Effector memory CD8-positive, alpha-beta T cell (primary cell): ENCODE data around the gene MTA1.

Source experiments
- ATAC-seq: fragments of 150-1000 bp; cut with Tn5 transposase; replicated peaks from 2 replicates; pipeline ENCODE4 v1.10.0; 2021; ENCODE audit warnings: mild to moderate bottlenecking, moderate library complexity
- DNase-seq, 3 experiments: peaks; one replicate each; pipeline ENCODE4 v3.0.0; 2021
- H3K27ac Mint-ChIP-seq, 2 donors: one replicate each; pipeline ENCODE4 v1.8.0; 2022; ENCODE audit warnings: mild to moderate bottlenecking in 2 of 2, mixed read lengths in 2 of 2, moderate library complexity in 2 of 2
- H3K27me3 Mint-ChIP-seq, 2 donors: one replicate each; pipeline ENCODE4 v1.8.0; 2022; ENCODE audit warnings: mixed read lengths in 2 of 2
- H3K36me3 Mint-ChIP-seq: one replicate; pipeline ENCODE4 v1.8.0; 2022; ENCODE audit warnings: mild to moderate bottlenecking, moderate library complexity, mixed read lengths; ENCODE audit not compliant: insufficient read depth
- H3K4me1 Mint-ChIP-seq, 2 donors: one replicate each; pipeline ENCODE4 v1.8.0; 2022; ENCODE audit warnings: low read depth in 2 of 2, mixed read lengths in 2 of 2
- H3K4me3 Mint-ChIP-seq, 2 donors: one replicate each; pipeline ENCODE4 v1.8.0; 2022; ENCODE audit warnings: mild to moderate bottlenecking in 2 of 2, mixed read lengths in 2 of 2, moderate library complexity in 2 of 2
- H3K9me3 Mint-ChIP-seq, 2 donors: one replicate each; pipeline ENCODE4 v1.8.0; 2022; ENCODE audit warnings: mixed read lengths in 2 of 2

Gene MTA1

DNA sequence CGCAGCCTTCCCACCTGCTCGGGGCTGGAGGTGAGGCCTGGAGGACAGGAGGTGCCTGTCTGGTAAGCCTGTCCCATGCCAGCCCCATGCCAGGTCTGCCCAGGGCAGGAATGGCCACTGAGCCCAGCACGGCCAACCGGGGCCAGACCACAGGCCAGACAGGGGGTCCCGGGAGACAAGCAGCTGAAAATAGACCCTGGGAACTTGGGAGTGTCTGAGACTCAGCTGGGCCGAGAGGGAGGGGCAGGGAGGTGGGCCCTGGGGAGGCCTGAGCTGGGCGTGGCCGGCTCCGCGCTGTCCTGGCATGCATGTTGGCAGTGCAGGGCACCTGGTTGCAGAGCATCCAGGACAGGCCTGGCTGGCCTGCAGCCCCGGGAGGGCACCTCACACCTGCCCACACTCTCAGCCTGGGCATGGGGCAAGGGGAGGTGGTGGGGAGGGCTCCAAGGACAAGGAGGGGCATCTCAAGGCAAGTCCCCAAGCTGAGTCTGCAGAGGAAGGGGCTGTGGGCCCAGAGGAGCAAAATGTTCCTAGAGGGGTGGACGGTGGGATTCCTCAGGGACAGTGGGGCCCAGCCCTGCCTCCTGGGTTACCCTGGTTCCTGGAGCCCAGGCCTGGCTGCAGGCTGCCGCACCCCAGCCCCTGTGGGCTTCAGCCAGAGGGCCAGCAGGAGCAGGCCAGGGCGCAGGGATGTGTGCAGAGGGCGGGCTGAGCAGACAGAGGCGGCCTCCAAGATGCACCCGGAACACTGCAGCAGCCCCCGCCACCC, 63.9 kb downstream of the MTA1 start:
- DNase-seq (no peak), ATAC-seq (no peak)
- Mint-ChIP-seq H3K27me3 (no peaks in the 10 kb centered on the region), H3K9me3 (no peaks in the 10 kb centered on the region), H3K27ac (peak overlapping the region; percentile 100), H3K4me3 (peak overlapping the region; percentile 80 to 82), H3K36me3 (peaks cover 90% of the 10 kb centered on the region), H3K4me1 (peaks cover 48 to 51% of the 10 kb centered on the region in 2 donors)

DNA sequence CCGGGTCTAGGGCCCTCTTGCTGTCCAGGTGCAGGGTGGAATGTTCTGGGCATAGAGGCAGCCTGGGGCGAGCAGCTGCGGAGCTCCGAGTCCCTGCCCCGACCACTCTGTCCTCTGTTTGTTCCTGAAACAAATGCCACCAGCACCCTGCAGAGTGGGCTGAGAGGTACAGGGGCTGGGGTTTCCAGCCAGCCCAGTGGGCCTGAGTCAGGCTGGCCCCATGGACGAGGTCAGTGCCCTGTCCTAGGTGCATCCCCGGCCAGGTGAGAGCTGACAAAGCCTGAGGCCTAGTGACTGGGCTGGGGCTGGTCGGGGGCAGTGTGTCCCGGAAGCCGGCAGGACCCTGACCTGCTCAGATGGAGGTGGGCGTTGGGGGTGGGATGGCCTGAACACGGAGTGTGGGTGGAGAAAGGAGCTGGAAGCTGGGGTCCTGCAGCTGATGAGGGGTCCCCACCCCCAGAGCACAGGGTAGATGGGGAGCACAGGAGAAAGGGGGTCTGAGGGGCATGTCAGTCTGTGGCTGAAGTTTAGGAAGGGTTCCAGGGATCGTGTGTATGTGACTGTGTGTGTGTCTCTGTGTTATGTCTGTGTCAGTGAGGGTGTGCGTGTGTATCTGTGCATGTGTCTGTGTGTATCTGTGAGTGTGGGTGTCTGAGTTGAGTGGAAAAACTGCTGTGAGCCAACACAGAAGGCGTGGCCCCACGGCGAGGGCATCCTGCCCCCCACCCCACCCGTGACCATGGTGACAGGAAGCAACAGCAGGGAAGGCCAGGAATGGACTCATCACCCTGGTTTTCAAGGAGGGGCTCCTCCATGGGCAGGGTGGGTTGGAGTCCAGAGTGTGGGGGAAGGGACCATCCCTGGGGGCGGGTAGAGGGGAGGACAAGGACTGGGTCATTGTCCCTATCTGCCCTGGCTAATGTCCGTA, 64.7 kb downstream of the MTA1 start:
- H3K9me3 Mint-ChIP-seq = no peaks in the 10 kb centered on the region
- peak overlapping the region; percentile 88 to 91 for H3K4me3 Mint-ChIP-seq
- no peak for ATAC-seq
- peaks cover 56% of the 10 kb centered on the region in 2 donors for H3K4me1 Mint-ChIP-seq
- no peaks in the 10 kb centered on the region for H3K27me3 Mint-ChIP-seq
- peaks cover 95% of the 10 kb centered on the region for H3K36me3 Mint-ChIP-seq
- peak overlapping the region; percentile 100 for H3K27ac Mint-ChIP-seq
- peak in 2 of 3 experiments; percentile 44 to 68 for DNase-seq

DNA sequence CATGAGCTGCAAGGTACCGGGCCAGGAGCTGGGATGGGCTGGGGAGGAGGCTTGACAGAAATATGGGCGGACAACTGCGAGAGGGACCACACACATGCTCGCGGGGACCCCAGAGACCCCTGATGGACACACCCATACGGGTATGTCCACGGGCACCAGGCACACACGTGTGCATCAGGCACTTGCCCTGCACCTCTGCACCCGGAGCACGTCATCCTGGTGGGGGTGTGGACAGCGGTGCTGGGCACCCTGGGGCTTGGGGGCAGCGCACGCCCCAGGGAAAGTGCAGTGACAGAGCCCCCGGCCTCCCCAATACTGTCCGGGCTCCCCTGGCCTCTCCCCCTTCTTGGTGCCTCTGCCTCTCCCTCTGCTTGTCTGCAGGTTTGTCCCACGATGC, 65.4 kb downstream of the MTA1 start:
- peak overlapping the region; percentile 88 to 91 for H3K4me3 Mint-ChIP-seq
- DNase-seq (no peak), ATAC-seq (no peak)

DNA sequence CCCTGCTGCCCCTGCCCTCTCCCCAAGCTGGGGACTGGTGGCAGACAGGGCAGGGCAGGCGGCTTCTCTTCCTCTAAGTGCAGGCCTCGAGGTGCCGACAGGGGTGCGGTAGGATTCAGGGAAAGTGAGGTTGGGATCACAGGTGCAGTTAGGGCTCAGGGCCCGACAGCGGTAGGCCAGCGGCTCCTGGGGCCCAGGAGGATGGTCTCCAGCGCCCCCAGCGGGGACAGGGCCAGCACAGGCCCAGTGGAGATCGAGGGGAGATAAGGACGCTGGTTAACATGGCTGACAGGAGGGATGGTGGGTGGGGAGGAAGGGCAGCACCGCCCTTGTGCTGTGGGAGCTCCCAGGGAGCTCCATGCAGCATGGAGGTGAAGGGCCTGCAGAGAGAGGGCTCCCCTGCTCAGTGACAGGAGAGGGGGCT, 66.1 kb downstream of the MTA1 start:
- H3K27me3 Mint-ChIP-seq = no peaks in the 10 kb centered on the region
- peak overlapping the region; percentile 88 to 91 for H3K4me3 Mint-ChIP-seq
- H3K36me3 Mint-ChIP-seq = peaks cover 95% of the 10 kb centered on the region
- H3K9me3 Mint-ChIP-seq = no peaks in the 10 kb centered on the region
- DNase-seq (peak; percentile 57 to 68 (median 66)), ATAC-seq (peak; percentile 1)
- peak overlapping the region; percentile 100 for H3K27ac Mint-ChIP-seq
- peaks cover 53 to 55% of the 10 kb centered on the region in 2 donors for H3K4me1 Mint-ChIP-seq

More for the DNA sequence above, 65.4 kb downstream of the MTA1 start:
- Mint-ChIP-seq H3K4me1 (peaks cover 56 to 58% of the 10 kb centered on the region in 2 donors), H3K9me3 (no peaks in the 10 kb centered on the region), H3K27me3 (no peaks in the 10 kb centered on the region), H3K36me3 (peaks cover 95% of the 10 kb centered on the region), H3K27ac (peak overlapping the region; percentile 100)

DNA sequence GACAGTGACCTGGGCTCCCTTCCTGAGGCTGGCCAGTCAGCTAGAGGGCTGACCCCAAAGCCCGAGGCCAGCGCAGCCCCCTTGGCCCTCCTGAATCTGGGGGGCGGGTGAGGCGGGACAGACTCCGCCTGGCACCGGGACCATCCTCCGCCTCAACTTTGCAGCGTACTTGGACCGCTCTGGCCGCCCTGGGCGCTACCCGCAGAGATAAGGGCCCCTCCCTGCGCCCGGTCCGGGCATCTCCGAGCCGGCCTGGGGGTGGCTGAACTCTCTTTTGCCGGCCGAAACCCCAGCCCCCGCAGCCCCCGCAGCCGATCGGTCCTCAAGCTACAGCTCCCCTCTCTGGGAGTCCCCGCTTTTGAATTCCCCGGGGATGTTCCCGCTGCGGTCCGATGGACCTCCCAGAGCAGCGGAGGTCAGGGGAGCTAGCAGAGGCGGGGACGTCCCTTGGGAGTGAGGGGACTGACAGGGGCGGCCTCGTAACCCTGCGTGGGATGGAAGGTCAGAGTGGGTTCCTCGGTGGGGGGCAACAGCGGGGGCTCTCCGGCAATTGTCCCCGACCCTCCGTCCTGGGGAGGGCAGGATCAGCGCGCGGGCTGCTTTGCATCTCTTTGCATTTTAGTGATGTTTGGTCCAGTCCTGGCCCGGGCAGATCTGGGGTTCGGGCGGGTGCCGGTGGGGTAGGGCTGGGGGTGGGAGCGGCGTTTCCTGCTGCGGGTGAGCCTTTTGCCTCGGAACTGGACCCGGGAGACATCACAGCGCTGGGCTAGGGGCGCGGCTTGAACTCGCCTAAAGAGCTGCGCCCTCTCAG, 66.7 kb downstream of the MTA1 start, which contains the start of gene CRIP1:
TSS of gene CRIP1 (plus strand) at position 724 of the 811 bp plus-strand sequence. CDS start 374 bp downstream, outside the sequence.
- DNase-seq = peak in 1 of 3 experiments; percentile 23
- H3K4me1 Mint-ChIP-seq = peaks cover 47 to 49% of the 10 kb centered on the region in 2 donors

DNA sequence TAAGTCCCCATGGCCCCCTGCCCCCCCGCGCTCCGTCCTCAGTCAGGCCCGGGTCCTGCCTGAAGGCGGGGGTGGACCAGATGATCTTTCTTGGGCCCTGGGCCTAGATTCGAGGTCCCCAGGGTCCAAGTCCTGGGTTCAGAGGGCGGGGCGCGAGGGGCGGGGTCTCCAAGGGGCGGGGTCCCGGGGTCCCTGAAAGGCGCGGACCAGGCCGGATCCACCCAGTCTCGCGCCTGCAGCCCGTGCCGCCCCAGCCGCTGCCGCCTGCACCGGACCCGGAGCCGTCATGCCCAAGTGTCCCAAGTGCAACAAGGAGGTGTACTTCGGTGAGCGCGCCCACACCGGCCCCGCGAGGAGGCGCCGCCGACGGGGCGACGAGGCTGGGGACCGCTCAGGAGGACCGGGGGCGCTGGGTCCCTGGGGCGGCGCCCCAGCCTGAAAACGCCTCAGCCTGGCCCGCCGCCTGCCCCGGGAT, 67.4 kb downstream of the MTA1 start:
- Mint-ChIP-seq H3K27ac (peak overlapping the region; percentile 100), H3K27me3 (no peaks in the 10 kb centered on the region), H3K9me3 (no peaks in the 10 kb centered on the region), H3K4me3 (peak overlapping the region; percentile 88 to 91), H3K4me1 (peaks cover 48% of the 10 kb centered on the region in 2 donors), H3K36me3 (peaks cover 96% of the 10 kb centered on the region)
- peak; percentile 66 to 68 (median 68) for DNase-seq
- ATAC-seq = no peak

More for the DNA sequence above, 66.7 kb downstream of the MTA1 start, which contains the start of gene CRIP1:
- Mint-ChIP-seq H3K36me3 (peaks cover 95% of the 10 kb centered on the region), H3K4me3 (peak within 1 kb of the TSS; percentile 88 to 91), H3K27ac (peak within 1 kb of the TSS; percentile 100), H3K27me3 (no peaks in the 10 kb centered on the region), H3K9me3 (no peaks in the 10 kb centered on the region)
- ATAC-seq = no peak

DNA sequence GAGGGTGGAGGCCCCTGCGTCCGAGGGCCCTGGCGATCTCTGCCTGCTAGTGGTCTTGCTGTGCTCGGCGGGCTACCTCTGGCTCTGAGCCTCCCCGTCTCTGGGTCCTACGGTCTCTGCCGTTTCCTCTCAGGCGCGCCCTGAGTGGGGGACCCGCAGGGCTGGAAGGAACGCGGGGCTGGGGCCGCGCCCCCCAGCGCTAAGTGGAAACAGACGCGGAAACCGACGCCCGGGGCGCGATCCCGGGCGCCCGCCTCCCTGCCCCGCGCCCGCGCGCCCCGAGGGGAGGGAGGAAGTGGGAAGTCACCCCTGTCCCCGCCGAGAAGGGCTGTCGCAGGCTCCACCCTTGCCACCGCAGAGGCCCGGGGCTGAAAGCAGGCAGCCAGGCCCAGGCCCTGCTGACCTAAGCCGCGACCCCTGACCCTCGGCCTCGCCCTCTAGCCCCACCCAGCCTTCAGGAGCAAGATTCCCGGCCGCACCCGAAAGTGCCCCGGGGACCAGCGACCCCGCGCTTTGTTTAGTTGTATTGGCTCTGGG, 67.9 kb downstream of the MTA1 start:
- DNase-seq (peak; percentile 76 to 79 (median 79)), ATAC-seq (peak; percentile 13)
- Mint-ChIP-seq H3K36me3 (peaks cover 96% of the 10 kb centered on the region), H3K9me3 (no peaks in the 10 kb centered on the region), H3K4me1 (peaks cover 43 to 45% of the 10 kb centered on the region in 2 donors), H3K27me3 (no peaks in the 10 kb centered on the region), H3K27ac (peak overlapping the region; percentile 100), H3K4me3 (peak overlapping the region; percentile 88 to 91)

DNA sequence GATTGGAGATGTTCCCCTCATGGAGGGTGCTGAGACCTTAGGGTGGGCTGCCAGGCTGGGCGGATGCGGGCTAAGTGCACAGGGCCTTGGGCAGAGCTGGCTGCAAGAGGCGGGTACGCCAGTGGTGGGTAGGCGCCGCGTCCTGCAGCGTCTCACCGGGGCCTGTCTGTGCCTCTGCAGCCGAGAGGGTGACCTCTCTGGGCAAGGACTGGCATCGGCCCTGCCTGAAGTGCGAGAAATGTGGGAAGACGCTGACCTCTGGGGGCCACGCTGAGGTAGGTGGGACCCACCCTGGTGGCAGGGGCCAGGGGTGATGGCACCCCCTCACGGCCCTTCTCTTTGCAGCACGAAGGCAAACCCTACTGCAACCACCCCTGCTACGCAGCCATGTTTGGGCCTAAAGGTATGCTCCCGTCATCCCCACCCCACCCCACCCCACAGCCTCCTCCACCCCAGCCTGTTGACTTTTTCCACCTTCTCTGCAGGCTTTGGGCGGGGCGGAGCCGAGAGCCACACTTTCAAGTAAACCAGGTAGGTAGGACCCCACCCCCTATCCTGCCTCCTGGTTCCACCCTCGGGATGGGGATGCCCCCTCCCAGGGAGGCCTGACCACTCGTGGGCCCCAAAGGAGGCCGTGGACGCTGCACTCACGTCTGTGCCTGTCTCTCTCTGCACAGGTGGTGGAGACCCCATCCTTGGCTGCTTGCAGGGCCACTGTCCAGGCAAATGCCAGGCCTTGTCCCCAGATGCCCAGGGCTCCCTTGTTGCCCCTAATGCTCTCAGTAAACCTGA, 68.6 kb downstream of the MTA1 start:
- peaks cover 96% of the 10 kb centered on the region for H3K36me3 Mint-ChIP-seq
- ATAC-seq (no peak), DNase-seq (peak; percentile 47 to 57 (median 50))
- no peaks in the 10 kb centered on the region for H3K9me3 Mint-ChIP-seq
- peak overlapping the region; percentile 88 to 91 for H3K4me3 Mint-ChIP-seq
- H3K4me1 Mint-ChIP-seq = peaks cover 38 to 41% of the 10 kb centered on the region in 2 donors
- no peaks in the 10 kb centered on the region for H3K27me3 Mint-ChIP-seq
- peak overlapping the region; percentile 100 for H3K27ac Mint-ChIP-seq

DNA sequence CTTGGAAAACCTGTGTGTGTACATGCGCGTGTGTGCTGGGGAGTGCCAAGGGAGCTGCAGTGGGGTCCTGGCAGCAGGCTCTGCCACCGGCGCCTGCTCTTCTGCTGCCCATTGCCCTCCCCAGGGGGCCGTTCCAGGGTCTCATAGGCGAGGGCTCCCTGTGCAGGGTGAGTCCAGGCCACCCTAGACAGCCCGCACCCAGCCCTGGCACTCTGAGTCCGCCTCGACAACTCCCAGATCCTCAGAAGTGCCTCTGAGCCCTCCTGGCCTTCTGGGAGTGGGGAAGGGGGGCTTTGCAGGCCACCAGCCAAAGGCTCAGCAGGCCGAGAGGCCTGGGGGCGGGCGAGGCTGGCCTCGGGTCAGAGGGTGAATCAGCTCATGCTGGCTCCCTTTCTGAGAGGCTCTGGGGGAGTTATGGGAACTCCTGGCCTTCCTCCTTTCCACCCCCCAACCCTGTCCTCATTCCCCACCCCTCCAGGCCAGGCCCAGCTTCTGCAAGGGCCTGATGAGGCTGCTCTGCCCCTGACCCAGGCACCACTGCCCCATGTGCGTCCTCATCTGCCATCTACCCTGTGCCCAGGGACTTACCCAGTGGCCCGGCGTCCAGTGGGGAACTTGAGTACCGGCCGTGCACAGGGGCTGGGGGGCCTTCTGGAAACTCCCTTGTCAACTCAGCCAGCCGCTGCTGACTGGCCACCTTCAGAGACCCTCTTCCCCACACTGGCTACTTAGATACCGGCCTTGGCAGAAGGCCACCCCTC, 69.3 kb downstream of the MTA1 start:
- Mint-ChIP-seq H3K4me1 (peaks cover 38 to 42% of the 10 kb centered on the region in 2 donors), H3K4me3 (peak overlapping the region; percentile 88 to 91), H3K36me3 (peaks cover 100% of the 10 kb centered on the region), H3K27ac (peak overlapping the region; percentile 100), H3K27me3 (no peaks in the 10 kb centered on the region), H3K9me3 (no peaks in the 10 kb centered on the region)
- no peak for DNase-seq
- no peak for ATAC-seq

DNA sequence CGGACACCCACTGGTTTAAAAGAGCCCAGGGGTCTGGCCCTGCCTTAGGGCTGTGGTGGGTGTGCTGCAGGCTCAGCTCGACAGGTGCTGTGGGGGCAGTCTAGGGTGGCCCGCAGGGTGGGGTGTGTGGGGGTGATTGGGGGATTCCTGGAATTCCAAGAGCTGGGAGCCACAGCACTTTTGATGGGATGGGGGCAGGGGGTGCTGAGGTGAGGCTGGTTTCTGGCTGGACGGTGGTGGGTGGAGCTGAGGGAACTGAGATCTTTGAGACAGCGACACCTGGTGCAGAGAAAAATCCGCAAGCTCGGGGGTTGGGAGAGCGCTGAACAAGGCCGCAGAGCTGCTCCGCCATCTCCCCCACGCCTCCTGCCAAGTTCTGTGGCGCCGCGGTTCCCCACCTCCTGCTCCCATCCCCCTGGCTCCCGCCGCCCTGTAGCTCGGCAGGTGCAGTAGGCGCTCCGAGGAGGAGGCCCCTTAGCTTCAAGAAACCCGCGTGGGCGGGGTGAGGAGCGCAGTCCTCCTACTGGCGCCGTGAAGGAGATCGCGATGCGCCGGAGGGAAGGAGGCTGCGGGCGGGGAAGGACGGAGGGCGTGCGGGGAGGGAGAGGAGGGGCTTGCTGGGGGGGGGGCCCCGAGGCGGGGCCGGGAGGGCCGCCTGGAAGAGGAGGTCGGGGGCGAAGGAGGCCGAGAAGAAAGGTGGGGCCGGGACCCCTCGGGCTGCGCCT, 70.1 kb downstream of the MTA1 start:
- Mint-ChIP-seq H3K9me3 (no peaks in the 10 kb centered on the region), H3K27me3 (no peaks in the 10 kb centered on the region), H3K27ac (peak overlapping the region; percentile 100), H3K36me3 (peaks cover 100% of the 10 kb centered on the region), H3K4me3 (peak overlapping the region; percentile 88 to 91), H3K4me1 (peaks cover 32 to 34% of the 10 kb centered on the region in 2 donors)
- DNase-seq = peak; percentile 85 to 90 (median 87)
- ATAC-seq = peak; percentile 15

DNA sequence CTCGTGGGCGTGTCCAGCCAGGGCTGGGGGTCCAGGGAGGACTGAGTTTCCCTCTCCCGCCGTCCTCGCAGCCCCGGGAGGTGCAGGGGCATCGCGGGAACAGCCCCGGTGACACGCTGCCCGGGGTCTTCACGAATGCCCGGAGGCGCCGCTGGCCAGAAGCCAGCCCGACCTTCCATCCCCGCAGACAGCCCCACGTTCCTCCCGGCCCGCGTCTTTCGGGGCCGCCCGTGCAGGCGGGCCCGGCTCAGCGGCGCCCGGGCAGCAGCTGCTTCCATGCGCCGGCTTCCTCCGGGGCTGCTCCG, 70.6 kb downstream of the MTA1 start:
- H3K27ac Mint-ChIP-seq = peak overlapping the region; percentile 100
- peaks cover 97% of the 10 kb centered on the region for H3K36me3 Mint-ChIP-seq
- ATAC-seq (peak; percentile 0), DNase-seq (peak in 1 of 3 experiments; percentile 46)
- H3K9me3 Mint-ChIP-seq = no peaks in the 10 kb centered on the region
- no peaks in the 10 kb centered on the region for H3K27me3 Mint-ChIP-seq
- H3K4me1 Mint-ChIP-seq = peaks cover 28 to 31% of the 10 kb centered on the region in 2 donors
- H3K4me3 Mint-ChIP-seq = peak overlapping the region; percentile 88 to 91
